Stomach (tissue), 4 donors: ENCODE measurements around the gene SARS2.

Experiments used
- POLR2A ChIP-seq, 4 donors: fragments of 450-650 bp; IDR thresholded peaks; one replicate each; pipeline ENCODE4 v1.6.1; 2016; ENCODE audit warnings: antibody characterized with exemption in 4 of 4, control low read depth in 2 of 4, mild to moderate bottlenecking in 1 of 4, moderate library complexity in 1 of 4
- POLR2AphosphoS5 ChIP-seq, 3 donors: sonication (generic); formaldehyde crosslinking; IDR thresholded peaks; one replicate each; pipeline ENCODE4 v1.6.1; 2016; ENCODE audit warnings: antibody characterized with exemption in 3 of 3
- TF ChIP-seq, protein P1 (sequence below), 7 experiments: fragments of 450-650 bp in 4 of 7; fragments of 200-600 bp in 3 of 7; sonication (generic) in 3 of 7; IDR thresholded peaks; one replicate each; pipeline ENCODE4 v1.5.1; 2016 to 2019; ENCODE audit warnings: antibody characterized with exemption in 7 of 7, control low read depth in 2 of 7, mild to moderate bottlenecking in 1 of 7

DNA sequence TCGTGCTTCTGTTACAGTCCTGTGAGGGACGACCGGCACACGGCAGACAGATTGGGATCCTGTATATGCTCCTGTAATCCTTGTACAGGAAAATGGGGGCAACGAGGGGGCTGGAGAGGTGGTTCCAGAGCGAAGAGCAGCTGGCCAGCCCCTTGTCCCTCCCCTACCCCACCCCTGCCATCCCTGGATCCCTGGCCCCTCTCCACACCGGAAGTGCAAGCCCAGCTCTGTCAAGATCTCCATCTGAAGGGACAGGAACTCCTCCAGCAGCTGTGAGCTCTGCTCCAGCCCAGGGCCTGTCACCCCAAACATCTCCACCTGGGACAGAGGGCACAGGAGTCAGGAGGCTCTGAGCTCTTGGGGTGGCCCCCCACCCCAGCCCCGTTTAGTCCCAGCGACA, 13.0 kb downstream of the SARS2 start:
- TF ChIP-seq, protein P1, sequence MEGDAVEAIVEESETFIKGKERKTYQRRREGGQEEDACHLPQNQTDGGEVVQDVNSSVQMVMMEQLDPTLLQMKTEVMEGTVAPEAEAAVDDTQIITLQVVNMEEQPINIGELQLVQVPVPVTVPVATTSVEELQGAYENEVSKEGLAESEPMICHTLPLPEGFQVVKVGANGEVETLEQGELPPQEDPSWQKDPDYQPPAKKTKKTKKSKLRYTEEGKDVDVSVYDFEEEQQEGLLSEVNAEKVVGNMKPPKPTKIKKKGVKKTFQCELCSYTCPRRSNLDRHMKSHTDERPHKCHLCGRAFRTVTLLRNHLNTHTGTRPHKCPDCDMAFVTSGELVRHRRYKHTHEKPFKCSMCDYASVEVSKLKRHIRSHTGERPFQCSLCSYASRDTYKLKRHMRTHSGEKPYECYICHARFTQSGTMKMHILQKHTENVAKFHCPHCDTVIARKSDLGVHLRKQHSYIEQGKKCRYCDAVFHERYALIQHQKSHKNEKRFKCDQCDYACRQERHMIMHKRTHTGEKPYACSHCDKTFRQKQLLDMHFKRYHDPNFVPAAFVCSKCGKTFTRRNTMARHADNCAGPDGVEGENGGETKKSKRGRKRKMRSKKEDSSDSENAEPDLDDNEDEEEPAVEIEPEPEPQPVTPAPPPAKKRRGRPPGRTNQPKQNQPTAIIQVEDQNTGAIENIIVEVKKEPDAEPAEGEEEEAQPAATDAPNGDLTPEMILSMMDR (IDR thresholded peaks at IDR 0.05), result no peak
- no peak for TF ChIP-seq POLR2A (IDR thresholded peaks at IDR 0.05)
- no peak for TF ChIP-seq POLR2AphosphoS5 (IDR thresholded peaks at IDR 0.05)
